Mesenchymal stem cell (in vitro differentiated cells and primary cell): ENCODE data around the gene LSP1.
A peak's percentile ranks its signal among the peaks of the same experiment; 100 is the strongest.

ENCODE experiments used
- DNase-seq: peaks from one replicate; pipeline ENCODE4 v3.0.0-alpha.2; 2013
- H2AFZ ChIP-seq: one replicate; pipeline ENCODE4 v1.6.1; 2013; ENCODE audit warnings: low read depth, mild to moderate bottlenecking, control low read depth, inconsistent platforms, low read length, moderate library complexity
- H2AK5ac ChIP-seq: 2 replicates; pipeline ENCODE4 v1.6.1; 2013; ENCODE audit warnings: low read length, moderate library complexity, mild to moderate bottlenecking, inconsistent platforms; ENCODE audit not compliant: severe bottlenecking
- H2BK120ac ChIP-seq: one replicate; pipeline ENCODE4 v1.6.1; 2013; ENCODE audit warnings: low read depth, mild to moderate bottlenecking, inconsistent platforms, low read length, moderate library complexity
- H2BK12ac ChIP-seq, 2 experiments: one replicate each; pipeline ENCODE4 v1.6.1; 2013; ENCODE audit warnings: inconsistent platforms in 2 of 2, low read length in 2 of 2, mild to moderate bottlenecking in 2 of 2, moderate library complexity in 2 of 2, control low read depth in 1 of 2
- H2BK15ac ChIP-seq: one replicate; pipeline ENCODE4 v1.6.1; 2013; ENCODE audit warnings: mild to moderate bottlenecking, low read depth, inconsistent platforms; ENCODE audit not compliant: poor library complexity, severe bottlenecking
- H2BK5ac ChIP-seq: 2 replicates; pipeline ENCODE4 v1.6.1; 2013; ENCODE audit warnings: low read depth, mild to moderate bottlenecking, low read length, control low read depth, inconsistent platforms; ENCODE audit not compliant: poor library complexity, severe bottlenecking
- H3K14ac ChIP-seq, 2 experiments: one replicate each; pipeline ENCODE4 v1.6.1; 2013; ENCODE audit warnings: inconsistent platforms in 2 of 2, low read length in 2 of 2, control low read depth in 1 of 2, mild to moderate bottlenecking in 1 of 2, moderate library complexity in 1 of 2
- H3K18ac ChIP-seq, 2 experiments: one replicate each; pipeline ENCODE4 v1.6.1; 2013; ENCODE audit warnings: inconsistent platforms in 2 of 2, low read length in 2 of 2, control low read depth in 1 of 2, low read depth in 1 of 2, mild to moderate bottlenecking in 1 of 2
- H3K23ac ChIP-seq, 2 experiments: one replicate each; pipeline ENCODE4 v1.6.1; 2013; ENCODE audit warnings: inconsistent platforms in 2 of 2, low read length in 2 of 2, mild to moderate bottlenecking in 2 of 2, moderate library complexity in 2 of 2, control low read depth in 1 of 2
- H3K27ac ChIP-seq: 2 replicates; pipeline ENCODE4 v1.5.1; 2013; ENCODE audit warnings: mild to moderate bottlenecking, moderate library complexity, low read length, control low read depth, inconsistent platforms; ENCODE audit not compliant: poor library complexity, severe bottlenecking
- H3K27me3 ChIP-seq, 2 experiments: 2 replicates each; pipeline versions ENCODE4 v1.6.1 to v1.7.0; 2013; ENCODE audit warnings: low read length in 2 of 2, mild to moderate bottlenecking in 2 of 2, moderate library complexity in 2 of 2, control low read depth in 1 of 2, inconsistent platforms in 1 of 2; ENCODE audit not compliant: control insufficient read depth in 1 of 2, insufficient read depth in 1 of 2
- H3K36me3 ChIP-seq, 2 experiments: 2 replicates each; pipeline versions ENCODE4 v1.6.1 to v1.7.0; 2013; ENCODE audit warnings: low read length in 2 of 2, control low read depth in 1 of 2, inconsistent platforms in 1 of 2, low read depth in 1 of 2, mild to moderate bottlenecking in 1 of 2; ENCODE audit not compliant: insufficient read depth in 2 of 2, control insufficient read depth in 1 of 2
- H3K4ac ChIP-seq, 2 experiments: one replicate each; pipeline ENCODE4 v1.6.1; 2013; ENCODE audit warnings: inconsistent platforms in 2 of 2, low read length in 2 of 2, mild to moderate bottlenecking in 2 of 2, moderate library complexity in 2 of 2, control low read depth in 1 of 2, low read depth in 1 of 2
- H3K4me1 ChIP-seq: 2 replicates; pipeline ENCODE4 v1.6.1; 2013; ENCODE audit warnings: low read depth, low read length, control low read depth; ENCODE audit not compliant: control insufficient read depth, insufficient read depth
- H3K4me2 ChIP-seq: 2 replicates; pipeline ENCODE4 v1.6.1; 2013; ENCODE audit warnings: low read length, mild to moderate bottlenecking, inconsistent platforms; ENCODE audit not compliant: poor library complexity, severe bottlenecking
- H3K4me3 ChIP-seq, 2 experiments: 2 replicates each; pipeline versions ENCODE4 v1.5.1 to v1.7.0; 2013; ENCODE audit warnings: low read length in 2 of 2, mild to moderate bottlenecking in 2 of 2, control low read depth in 1 of 2, low read depth in 1 of 2; ENCODE audit not compliant: insufficient read depth in 1 of 2
- H3K79me1 ChIP-seq: replicated peaks from 2 replicates; pipeline ENCODE4 v1.6.1; 2013; ENCODE audit warnings: mild to moderate bottlenecking, control low read depth, low read length, inconsistent platforms; ENCODE audit not compliant: poor library complexity, severe bottlenecking
- H3K9ac ChIP-seq: 2 replicates; pipeline ENCODE4 v1.7.0; 2013; ENCODE audit warnings: mild to moderate bottlenecking, low read length, moderate library complexity
- H3K9me3 ChIP-seq: 2 replicates; pipeline ENCODE4 v1.7.0; 2013; ENCODE audit warnings: mild to moderate bottlenecking, low read length; ENCODE audit not compliant: control insufficient read depth
- H4K8ac ChIP-seq: one replicate; pipeline ENCODE4 v1.6.1; 2013; ENCODE audit warnings: inconsistent platforms, mild to moderate bottlenecking, low read length, moderate library complexity
- H4K91ac ChIP-seq: one replicate; pipeline ENCODE4 v1.6.1; 2013; ENCODE audit warnings: mild to moderate bottlenecking, low read length, inconsistent platforms
- whole genome bisulfite sequencing: methylation state at CpG from one replicate; pipeline ENCODE4 v1.1.7; 2013; ENCODE audit warnings: mixed read lengths; 5-methylcytosine and 5-hydroxymethylcytosine counted together

The LSP1 gene

GRCh38 chr11:1870721-1871466 lies 18.0 kb downstream of the LSP1 start:
- no peak overlapping the region for H3K27ac ChIP-seq
- H4K91ac ChIP-seq: peak overlapping the region; percentile 20
- H3K4me2 ChIP-seq: no peak overlapping the region
- H2BK12ac ChIP-seq: peak overlapping the region in 1 of 2 experiments; percentile 64
- H2BK15ac ChIP-seq: no peak overlapping the region
- H4K8ac ChIP-seq: no peak overlapping the region
- H3K79me1 ChIP-seq: peaks cover 2% of the 10 kb centered on the region
- no peak overlapping the region for H2BK5ac ChIP-seq
- H3K27me3 ChIP-seq: peaks cover 0 to 32% of the 10 kb centered on the region in 2 experiments
- H3K9ac ChIP-seq: peak overlapping the region; percentile 88
- no peaks in the 10 kb centered on the region for H3K36me3 ChIP-seq
- peak overlapping the region; percentile 0 to 16 for H3K18ac ChIP-seq
- peak overlapping the region in 1 of 2 experiments; percentile 38 for H3K14ac ChIP-seq
- no peak overlapping the region for H2AFZ ChIP-seq
- DNase-seq: peak; percentile 20
- 49% methylated on average over 50 of the region's 50 CpGs for WGBS
- peak overlapping the region in 1 of 2 experiments; percentile 46 for H3K4ac ChIP-seq
- peak overlapping the region; percentile 7 for H2AK5ac ChIP-seq
- H3K4me3 ChIP-seq: peak overlapping the region in 1 of 2 experiments; percentile 86
- no peak overlapping the region for H2BK120ac ChIP-seq
- H3K4me1 ChIP-seq: peaks cover 56% of the 10 kb centered on the region
- H3K9me3 ChIP-seq: no peaks in the 10 kb centered on the region
- no peak overlapping the region for H3K23ac ChIP-seq

- peak overlapping the region; percentile 12 for H2BK15ac ChIP-seq
- no peak overlapping the region for H4K8ac ChIP-seq
- H3K36me3 ChIP-seq: no peaks in the 10 kb centered on the region
- WGBS: 88% methylated on average over 12 of the region's 15 CpGs
- peaks cover 0 to 32% of the 10 kb centered on the region in 2 experiments for H3K27me3 ChIP-seq
- peak overlapping the region; percentile 31 for H4K91ac ChIP-seq
- peak overlapping the region in 1 of 2 experiments; percentile 18 for H3K14ac ChIP-seq
- DNase-seq: no peak
- H3K4ac ChIP-seq: no peak overlapping the region
- no peak overlapping the region for H3K4me2 ChIP-seq
- no peak overlapping the region for H2AFZ ChIP-seq
- H3K9me3 ChIP-seq: no peaks in the 10 kb centered on the region
- peaks cover 2% of the 10 kb centered on the region for H3K79me1 ChIP-seq
- H3K27ac ChIP-seq: no peak overlapping the region
- H2AK5ac ChIP-seq: peak overlapping the region; percentile 27
- peak overlapping the region; percentile 88 for H3K9ac ChIP-seq
- H3K4me3 ChIP-seq: peak overlapping the region in 1 of 2 experiments; percentile 86
- H2BK5ac ChIP-seq: no peak overlapping the region
- peaks cover 62% of the 10 kb centered on the region for H3K4me1 ChIP-seq
- peak overlapping the region in 1 of 2 experiments; percentile 16 for H3K18ac ChIP-seq
- H3K23ac ChIP-seq: no peak overlapping the region
- peak overlapping the region in 1 of 2 experiments; percentile 37 for H2BK12ac ChIP-seq
- no peak overlapping the region for H2BK120ac ChIP-seq
Measured at GRCh38 chr11:1871531-1871930, 18.6 kb downstream of the LSP1 start.

GRCh38 chr11:1872267-1872985 lies 19.5 kb downstream of the LSP1 start:
- H3K4me2 ChIP-seq: no peak overlapping the region
- no peak overlapping the region for H3K14ac ChIP-seq
- peak overlapping the region in 1 of 2 experiments; percentile 60 for H2BK12ac ChIP-seq
- H2AK5ac ChIP-seq: peak overlapping the region; percentile 70
- H2BK15ac ChIP-seq: no peak overlapping the region
- H3K9me3 ChIP-seq: no peaks in the 10 kb centered on the region
- no peak overlapping the region for H2AFZ ChIP-seq
- H3K9ac ChIP-seq: peak overlapping the region; percentile 88
- peaks cover 2% of the 10 kb centered on the region for H3K79me1 ChIP-seq
- DNase-seq: no peak
- peak overlapping the region in 1 of 2 experiments; percentile 86 for H3K4me3 ChIP-seq
- no peak overlapping the region for H3K27ac ChIP-seq
- H3K4me1 ChIP-seq: peaks cover 70% of the 10 kb centered on the region
- peaks cover 0 to 30% of the 10 kb centered on the region in 2 experiments for H3K27me3 ChIP-seq
- no peak overlapping the region for H3K23ac ChIP-seq
- no peak overlapping the region for H2BK120ac ChIP-seq
- H3K18ac ChIP-seq: no peak overlapping the region
- no peak overlapping the region for H4K91ac ChIP-seq
- H4K8ac ChIP-seq: no peak overlapping the region
- no peaks in the 10 kb centered on the region for H3K36me3 ChIP-seq
- H2BK5ac ChIP-seq: no peak overlapping the region
- H3K4ac ChIP-seq: no peak overlapping the region
- WGBS: 78% methylated on average over 24 of the region's 25 CpGs
